HepG2 (cell line): ENCODE data around the gene HINFP. TPM values are rescaled to one million over a fixed set of nuclear protein-coding genes. Genes with fewer than 3 reads are reported as not detected.
A peak's percentile ranks its signal among the peaks of the same experiment; 100 is the strongest.

ENCODE experiments used
- CBX2 ChIP-seq, 2 experiments: fragments of 200-600 bp in 1 of 2; sonication (generic); formaldehyde crosslinking in 1 of 2; IDR thresholded peaks; 2 replicates each; pipeline versions ENCODE4 v1.7.0 to v1.8.1; 2018 to 2022; ENCODE audit warnings: low read depth in 2 of 2, low read length in 1 of 2, mild to moderate bottlenecking in 1 of 2, missing genetic modification reagents in 1 of 2
- CREBL2 ChIP-seq: sonication (generic); formaldehyde crosslinking; IDR thresholded peaks from 2 replicates; pipeline ENCODE4 v1.8.1; 2023; ENCODE audit warnings: missing genetic modification reagents, mild to moderate bottlenecking, borderline replicate concordance
- FOXK2 ChIP-seq: fragments of 450-650 bp; IDR thresholded peaks from 2 replicates; pipeline ENCODE4 v1.6.1; 2016
- FOXP4 ChIP-seq: sonication (generic); formaldehyde crosslinking; IDR thresholded peaks from 2 replicates; pipeline ENCODE4 v1.4.0; 2020; ENCODE audit warnings: missing genetic modification reagents
- IKZF5 ChIP-seq: IDR thresholded peaks from 2 replicates; pipeline ENCODE4 v1.6.1; 2018; ENCODE audit warnings: missing genetic modification reagents, mild to moderate bottlenecking, missing compliant biosample characterization
- IRF2 ChIP-seq: IDR thresholded peaks from 2 replicates; pipeline ENCODE4 v1.6.1; 2018; ENCODE audit warnings: missing genetic modification reagents, missing compliant biosample characterization
- NFKB2 ChIP-seq: sonication (generic); formaldehyde crosslinking; IDR thresholded peaks from 2 replicates; pipeline ENCODE4 v1.4.0; 2020; ENCODE audit warnings: missing genetic modification reagents, borderline replicate concordance
- PHF20 ChIP-seq: sonication (generic); formaldehyde crosslinking; IDR thresholded peaks from 2 replicates; pipeline ENCODE4 v1.5.0; 2020; ENCODE audit warnings: mild to moderate bottlenecking, missing genetic modification reagents
- RBFOX2 ChIP-seq: fragments of 200-400 bp; formaldehyde crosslinking; IDR thresholded peaks from 2 replicates; pipeline ENCODE4 v1.6.1; 2017; ENCODE audit warnings: low read depth, mild to moderate bottlenecking, low read length
- RNF219 ChIP-seq: sonication (generic); formaldehyde crosslinking; IDR thresholded peaks from 2 replicates; pipeline ENCODE4 v1.5.0; 2020; ENCODE audit warnings: mild to moderate bottlenecking, missing genetic modification reagents
- SAP130 ChIP-seq: IDR thresholded peaks from 2 replicates; pipeline ENCODE4 v1.6.1; 2016; ENCODE audit warnings: low read depth
- SRSF4 ChIP-seq: fragments of 200-400 bp; formaldehyde crosslinking; IDR thresholded peaks from one replicate; pipeline ENCODE4 v1.6.1; 2018; ENCODE audit warnings: mild to moderate bottlenecking, low read depth, low read length, moderate library complexity; ENCODE audit not compliant: poor library complexity, severe bottlenecking
- THAP8 ChIP-seq: sonication (generic); formaldehyde crosslinking; IDR thresholded peaks from 2 replicates; pipeline ENCODE4 v1.5.1; 2020; ENCODE audit warnings: missing genetic modification reagents, mild to moderate bottlenecking, borderline replicate concordance
- TRAFD1 ChIP-seq: sonication (generic); formaldehyde crosslinking; IDR thresholded peaks from 2 replicates; pipeline ENCODE4 v1.5.1; 2020; ENCODE audit warnings: missing genetic modification reagents, mild to moderate bottlenecking, borderline replicate concordance
- ZBTB7A ChIP-seq: sonication (generic); formaldehyde crosslinking; IDR thresholded peaks from 2 replicates; pipeline ENCODE4 v1.8.0; 2022; ENCODE audit warnings: mild to moderate bottlenecking, missing genetic modification reagents
- ZBTB8A ChIP-seq: sonication (generic); formaldehyde crosslinking; IDR thresholded peaks from 2 replicates; pipeline ENCODE4 v1.4.0; 2020; ENCODE audit warnings: mild to moderate bottlenecking, low read depth, missing genetic modification reagents, borderline replicate concordance
- ZNF17 ChIP-seq: sonication (generic); formaldehyde crosslinking; IDR thresholded peaks from 2 replicates; pipeline ENCODE4 v1.5.0; 2020; ENCODE audit warnings: mild to moderate bottlenecking, missing genetic modification reagents
- ZNF264 ChIP-seq: sonication (generic); formaldehyde crosslinking; IDR thresholded peaks from 2 replicates; pipeline ENCODE4 v1.4.0; 2020; ENCODE audit warnings: missing genetic modification reagents
- ZNF34 ChIP-seq: sonication (generic); formaldehyde crosslinking; IDR thresholded peaks from 2 replicates; pipeline ENCODE4 v1.4.0; 2020; ENCODE audit warnings: mild to moderate bottlenecking, missing genetic modification reagents, borderline replicate concordance
- ZNF530 ChIP-seq: sonication (generic); formaldehyde crosslinking; IDR thresholded peaks from 2 replicates; pipeline ENCODE4 v1.5.0; 2020; ENCODE audit warnings: low read depth, mild to moderate bottlenecking, missing genetic modification reagents
- ZNF614 ChIP-seq: IDR thresholded peaks from 2 replicates; pipeline ENCODE4 v1.6.1; 2018; ENCODE audit warnings: missing biosample characterization, missing genetic modification reagents, inconsistent platforms, borderline replicate concordance
- polyA plus RNA-seq, 8 experiments: library from polyadenylated mRNA; depleted of rRNA in 3 of 8; stranded (reverse) in 7 of 8; unstranded in 1 of 8; fragments of >200 nt; fragmentation: Illumina TruSeq in 4 of 8; extraction: Trizol in 4 of 8; gene quantifications; 2 replicates each; pipeline versions ENCODE4 v1.2.1 to v1.2.3, GENCODE V29; 2011 to 2016; ENCODE audit warnings: low read depth in 4 of 8, missing spikeins in 1 of 8, mixed read lengths in 1 of 8; ENCODE audit not compliant: insufficient read depth in 1 of 8
- total RNA-seq, 5 experiments: library from RNA; depleted of rRNA; stranded (reverse); fragments of >200 nt; fragmentation: Illumina TruSeq; extraction: Trizol; gene quantifications; 2 replicates each; pipeline ENCODE4 v1.2.3, GENCODE V29; 2016; ENCODE audit warnings: low read depth in 1 of 5

The HINFP gene
- total and polyA plus RNA-seq, 2 of the 13 experiments (the other 11 are each of a cell fraction or from before 2014, with no cell fraction given), result 15.1 to 21.4 TPM

GRCh38 chr11:119168471-119169281 is 47.3 kb downstream of the HINFP start, which contains the start of gene NLRX1 (continued):
- TF ChIP-seq ZNF34 (CRISPR knock-in tag) (no peak), ZNF17 (CRISPR knock-in tag) (no peak), RBFOX2 (peak; percentile 94), THAP8 (no peak), IRF2 (CRISPR knock-in tag) (no peak), RNF219 (CRISPR knock-in tag) (no peak), ZNF614 (no peak), ZBTB8A (CRISPR knock-in tag) (no peak), PHF20 (CRISPR knock-in tag) (peak; percentile 43; the same call in 1 of the 2 replicates), ZNF530 (CRISPR knock-in tag) (no peak), TRAFD1 (CRISPR knock-in tag) (no peak), FOXK2 (no peak), CBX2 (IDR thresholded peaks at IDR 0.05; ENCODE audit: low read depth, low read length) (no peak), CBX2 (CRISPR knock-in tag; IDR thresholded peaks at IDR 0.05; ENCODE audit: low read depth) (peak; percentile 54; the same call in 1 of the 2 replicates), IKZF5 (no peak), ZBTB7A (CRISPR knock-in tag) (0 out of 2 replicates have a peak, but pooled peaks have one; percentile 14), SRSF4 (no peak), FOXP4 (CRISPR knock-in tag) (no peak), NFKB2 (CRISPR knock-in tag) (no peak; the same call in 1 of the 2 replicates), ZNF264 (CRISPR knock-in tag) (peak; percentile 58; the same call in 1 of the 2 replicates), CREBL2 (CRISPR knock-in tag) (no peak), SAP130 (CRISPR knock-in tag) (peak; percentile 58)
